GM21423 (cell line): ENCODE measurements around the gene BCAP31.
"Not testable (repeated sequence)": the region's sequence is repeated elsewhere in the genome, so short reads cannot be mapped to it uniquely, and the experiment has no call there.

Experiments
- ATAC-seq: cut with Tn5 transposase; IDR thresholded peaks from one replicate; pipeline ENCODE4 v1.9.1; 2021; ENCODE audit warnings: mild to moderate bottlenecking, moderate library complexity; ENCODE audit not compliant: unreplicated experiment

BCAP31 gene

DNA sequence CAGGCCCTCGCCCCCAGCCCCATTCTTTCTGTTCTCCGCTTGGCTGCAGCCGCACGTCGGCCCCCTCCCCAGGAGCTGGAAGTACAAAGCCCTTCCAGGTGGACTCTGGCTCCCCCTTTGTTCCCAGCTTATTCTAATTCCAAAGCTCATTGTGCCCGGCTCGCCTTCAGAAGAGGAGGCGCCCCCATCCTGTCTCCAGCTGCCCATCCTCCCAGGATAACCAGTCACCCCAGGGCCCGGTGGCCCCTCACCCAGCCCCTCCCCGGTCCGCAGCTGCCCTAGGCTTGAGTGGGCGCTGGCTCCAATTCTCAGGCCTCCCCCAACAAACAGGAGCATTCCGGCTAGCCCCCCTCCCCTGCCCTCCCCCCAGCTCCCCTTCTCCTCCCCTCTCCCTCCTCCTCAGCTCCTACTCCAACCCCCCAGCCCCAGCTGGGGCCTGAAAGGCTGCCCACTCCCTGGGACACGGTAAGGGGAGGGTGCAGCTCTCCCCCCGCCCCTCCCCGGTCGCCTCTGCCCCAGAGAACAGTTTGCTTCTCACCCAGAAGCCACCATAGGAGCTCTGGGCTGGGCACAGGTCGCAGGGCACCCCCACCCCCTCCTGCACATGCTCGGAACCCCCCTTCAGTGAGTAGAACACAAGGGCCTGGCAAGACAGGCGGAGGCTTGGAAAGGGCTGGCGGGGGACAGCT lies 39.6 kb downstream of the BCAP31 start:
- no peak for ATAC-seq

DNA sequence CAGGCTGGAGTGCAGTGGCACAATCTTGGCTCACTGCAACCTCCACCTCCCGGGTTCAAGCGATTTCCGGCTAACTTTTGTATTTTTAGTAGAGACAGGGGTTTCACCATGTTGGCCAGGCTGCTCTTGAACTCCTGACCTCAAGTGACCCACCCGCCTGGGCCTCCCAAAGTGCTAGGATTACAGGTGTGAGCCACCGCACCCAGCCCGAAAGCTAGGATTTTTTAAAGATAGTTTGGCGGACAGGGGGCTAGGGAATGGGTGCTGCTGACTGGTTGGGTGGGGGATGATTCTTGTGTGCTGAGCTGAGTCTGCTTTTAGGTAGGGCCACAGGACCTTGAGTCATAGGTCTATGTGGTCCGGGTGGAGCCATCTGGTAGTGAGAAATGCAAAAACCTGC lies 40.7 kb downstream of the BCAP31 start:
- not testable (repeated sequence) for ATAC-seq

DNA sequence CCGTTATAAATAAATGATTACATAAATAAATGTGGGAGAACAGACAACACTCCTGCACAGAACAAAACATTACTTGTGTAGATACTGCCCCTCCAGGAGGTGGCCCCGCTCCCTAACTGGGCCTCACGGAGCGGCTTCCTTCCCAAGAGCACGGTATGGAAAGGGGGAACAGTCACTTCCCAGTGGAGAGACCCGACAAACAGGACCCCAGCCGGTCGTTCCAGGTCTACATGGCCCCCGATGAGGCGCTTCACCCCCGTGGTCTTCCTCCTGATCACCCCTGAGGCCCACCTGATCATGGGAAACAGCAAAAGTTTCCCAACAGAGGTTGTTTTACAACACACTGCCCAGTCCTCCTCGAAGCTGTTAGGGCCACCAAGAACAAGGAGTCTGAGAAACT lies 43.0 kb downstream of the BCAP31 start:
- ATAC-seq = no peak

DNA sequence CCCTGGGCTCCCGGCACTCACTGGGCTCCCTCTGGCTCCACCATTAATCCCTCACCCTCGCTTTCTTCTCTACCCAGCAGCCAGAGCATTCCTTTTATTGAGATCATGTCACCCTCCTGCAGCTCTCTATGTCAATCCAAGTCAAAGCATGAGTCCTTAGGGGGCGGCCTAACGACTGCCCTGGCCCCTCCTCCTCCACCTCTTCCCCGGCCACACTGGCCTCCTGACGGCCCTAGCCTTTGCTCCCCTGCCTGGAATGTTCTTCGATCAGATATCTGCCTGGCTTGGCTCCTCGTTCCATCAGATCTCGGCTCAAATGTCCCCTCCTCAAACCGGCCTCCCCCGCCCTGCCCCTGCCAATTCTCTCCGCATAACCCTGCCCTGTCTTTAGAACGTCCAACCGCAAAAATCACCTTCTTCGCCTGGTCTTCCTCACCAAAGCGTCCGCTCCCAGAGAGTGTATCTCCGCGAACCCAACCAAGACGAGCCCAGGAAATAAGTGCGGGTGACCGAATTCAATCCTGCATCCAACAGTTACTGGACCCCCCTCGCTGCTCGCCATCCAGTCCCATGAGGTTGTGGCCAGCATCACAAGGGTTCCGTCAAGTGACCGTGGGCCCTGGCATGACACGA lies 49.9 kb downstream of the BCAP31 start:
- no peak for ATAC-seq

DNA sequence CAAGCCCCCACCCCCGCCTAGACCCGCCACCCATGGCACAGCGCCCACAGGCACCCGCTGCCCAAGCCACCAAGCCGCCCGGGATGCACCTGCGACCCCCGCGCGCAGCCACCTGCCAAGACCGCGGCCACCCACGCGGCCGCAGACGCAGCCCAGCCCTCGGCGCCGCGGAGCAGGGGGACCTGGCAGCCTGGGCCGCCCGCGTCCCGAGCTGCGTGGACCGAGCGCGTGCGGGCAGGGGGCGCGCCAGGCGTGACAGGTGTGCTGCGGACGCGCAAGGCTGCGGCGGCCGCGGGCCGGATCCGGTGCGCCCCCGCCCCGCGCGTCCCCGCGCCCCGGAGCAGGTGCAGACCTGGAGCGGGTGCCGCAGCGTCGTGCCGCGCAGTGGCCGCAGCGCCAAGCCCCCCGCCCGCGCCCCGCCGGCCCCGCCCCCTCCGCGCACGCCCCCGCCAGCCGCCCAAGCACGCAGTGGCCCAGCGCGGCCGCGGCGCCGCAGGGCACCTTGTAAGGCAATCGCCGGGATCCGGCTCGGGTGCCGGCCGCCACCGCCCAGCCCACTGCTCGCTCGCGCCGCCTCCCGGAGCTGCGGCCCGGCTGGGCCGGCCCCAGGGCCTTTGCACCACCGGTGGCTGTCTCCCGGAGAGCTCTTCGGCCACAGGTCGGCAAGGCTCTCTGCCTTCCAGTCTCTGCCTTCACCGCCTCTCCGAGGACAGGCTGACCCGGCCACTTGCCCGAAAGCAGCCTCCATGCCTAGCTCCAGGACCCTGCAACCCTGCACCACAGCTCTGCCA lies 50.6 kb downstream of the BCAP31 start, which contains the start of gene PNCK:
Gene PNCK (minus strand): TSS at position 386 of the 791 bp plus-strand sequence. CDS start 737 bp downstream, outside the sequence.
- no peak for ATAC-seq

DNA sequence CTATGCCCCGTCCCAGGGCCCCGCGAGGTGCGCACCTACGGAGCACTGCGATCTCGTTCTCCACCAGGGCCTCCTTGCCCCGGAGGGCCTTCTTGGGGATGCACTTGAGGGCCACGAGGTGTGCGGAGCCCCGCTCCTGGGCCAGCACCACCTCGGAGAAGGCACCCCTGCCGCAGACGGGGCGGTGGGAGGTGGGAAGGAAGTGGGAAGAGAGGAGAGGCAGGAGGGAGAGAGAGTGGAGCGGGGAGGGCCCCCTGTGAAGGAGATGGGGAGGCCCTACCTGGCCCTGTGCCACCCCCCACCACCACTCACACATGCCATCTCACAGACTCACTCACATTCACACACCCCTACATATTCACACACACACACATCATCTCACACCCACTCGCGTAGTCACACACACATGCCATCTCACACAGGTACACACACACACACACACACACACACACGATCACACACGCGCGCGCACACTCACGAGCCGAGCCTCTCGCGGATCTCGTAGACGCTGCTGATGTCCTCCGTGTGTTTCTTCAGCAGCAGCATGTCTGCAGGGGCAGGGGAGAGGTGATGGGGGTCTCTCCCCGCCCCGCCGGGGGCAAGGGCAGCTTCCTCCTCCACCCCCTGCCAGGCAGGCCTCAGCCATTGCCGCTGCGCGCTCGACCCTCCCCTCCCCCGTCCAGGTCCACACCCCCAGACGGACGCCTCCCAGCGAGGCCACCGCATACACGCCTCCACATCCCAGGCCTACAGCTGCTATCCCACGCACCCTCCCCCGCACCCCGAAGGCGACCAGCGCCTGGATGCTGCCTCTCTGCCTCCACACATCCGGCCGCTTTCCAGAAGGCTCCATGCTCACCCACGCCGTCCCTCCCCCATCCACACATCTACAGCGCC lies 51.4 kb downstream of the BCAP31 start:
- ATAC-seq = no peak

DNA sequence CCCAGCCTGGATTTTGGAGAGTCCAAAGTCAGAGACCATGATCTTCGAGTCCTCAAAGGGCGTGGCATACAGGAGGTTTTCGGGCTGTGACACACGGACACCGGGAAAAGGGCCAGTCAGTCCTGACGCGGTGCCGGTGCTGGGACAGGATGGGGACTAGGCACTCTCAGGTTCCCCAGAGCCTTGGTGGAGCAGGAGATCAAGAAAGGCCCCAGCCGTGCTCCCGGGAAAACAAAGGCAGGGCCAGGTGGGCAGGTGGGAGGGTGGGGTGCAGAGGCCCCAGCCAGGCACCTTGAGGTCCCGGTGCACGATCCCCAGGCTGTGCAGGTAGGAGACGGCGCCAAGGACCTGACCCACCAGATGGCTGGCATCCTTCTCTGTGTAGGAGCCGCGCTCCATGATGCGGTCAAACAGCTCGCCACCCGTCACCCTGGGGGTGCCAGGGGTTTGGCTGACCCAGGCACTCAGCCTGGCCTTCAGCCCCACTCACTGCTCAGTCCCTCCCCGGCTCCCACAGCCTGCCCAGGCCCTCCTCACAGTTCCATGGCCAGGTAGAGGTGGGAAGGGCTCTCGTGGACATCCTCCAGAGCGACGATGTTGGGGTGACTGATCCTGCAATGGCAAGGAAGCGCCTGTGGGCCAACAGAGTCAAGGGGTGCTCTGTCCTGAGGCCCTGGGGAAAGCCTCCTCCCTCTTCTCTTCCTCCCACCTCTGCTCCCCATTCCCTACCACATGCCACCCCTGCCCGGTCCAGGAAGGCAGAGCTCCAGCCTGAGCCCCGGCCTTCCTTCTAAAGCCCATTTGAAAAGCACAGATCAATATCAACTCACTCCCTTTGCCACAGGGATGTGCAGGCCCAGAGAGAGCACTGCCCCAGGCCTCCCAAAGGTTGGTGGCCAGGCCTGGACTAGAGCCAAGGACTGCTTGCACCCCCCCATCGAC lies 52.3 kb downstream of the BCAP31 start:
- ATAC-seq = no peak

DNA sequence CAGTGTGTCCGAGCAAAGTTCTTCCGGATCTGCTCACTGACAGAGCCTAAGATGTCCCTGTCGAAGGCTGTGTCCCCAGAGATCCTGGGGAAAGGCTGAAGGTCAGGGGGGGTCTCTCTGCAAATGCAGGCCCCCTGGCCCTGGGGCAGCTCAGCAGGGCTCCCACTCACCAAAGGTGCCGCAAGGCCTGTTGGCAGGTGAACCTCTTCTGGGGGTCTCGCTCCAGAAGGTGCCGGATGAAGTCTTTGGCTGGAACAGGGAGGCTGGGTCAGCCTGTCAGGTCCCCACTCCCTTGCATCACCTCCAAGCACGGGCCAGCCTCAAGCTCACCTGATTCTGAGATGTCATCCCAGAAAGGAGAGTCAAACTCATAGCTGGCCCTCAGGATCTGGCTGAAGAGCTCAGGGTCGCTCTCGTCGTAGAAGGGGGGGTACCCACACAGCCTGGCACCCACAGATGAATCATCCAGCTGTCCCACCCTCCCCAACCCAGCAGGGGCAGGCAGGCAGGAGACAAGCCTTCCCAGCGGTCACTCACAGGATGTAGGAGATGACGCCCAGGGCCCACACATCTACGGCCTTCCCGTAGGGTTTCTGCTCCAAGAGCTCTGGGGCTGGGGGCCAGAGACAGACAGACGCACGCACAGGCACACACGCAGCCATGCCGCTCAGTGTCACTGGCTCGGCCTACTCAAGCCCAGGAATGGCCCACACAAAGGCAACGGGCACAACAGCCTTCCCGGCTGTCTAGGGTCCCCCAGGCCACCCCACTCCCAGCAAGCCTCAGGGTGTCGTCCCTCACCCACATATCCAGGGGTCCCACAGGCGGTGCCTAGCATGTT lies 53.2 kb downstream of the BCAP31 start:
- no peak for ATAC-seq

DNA sequence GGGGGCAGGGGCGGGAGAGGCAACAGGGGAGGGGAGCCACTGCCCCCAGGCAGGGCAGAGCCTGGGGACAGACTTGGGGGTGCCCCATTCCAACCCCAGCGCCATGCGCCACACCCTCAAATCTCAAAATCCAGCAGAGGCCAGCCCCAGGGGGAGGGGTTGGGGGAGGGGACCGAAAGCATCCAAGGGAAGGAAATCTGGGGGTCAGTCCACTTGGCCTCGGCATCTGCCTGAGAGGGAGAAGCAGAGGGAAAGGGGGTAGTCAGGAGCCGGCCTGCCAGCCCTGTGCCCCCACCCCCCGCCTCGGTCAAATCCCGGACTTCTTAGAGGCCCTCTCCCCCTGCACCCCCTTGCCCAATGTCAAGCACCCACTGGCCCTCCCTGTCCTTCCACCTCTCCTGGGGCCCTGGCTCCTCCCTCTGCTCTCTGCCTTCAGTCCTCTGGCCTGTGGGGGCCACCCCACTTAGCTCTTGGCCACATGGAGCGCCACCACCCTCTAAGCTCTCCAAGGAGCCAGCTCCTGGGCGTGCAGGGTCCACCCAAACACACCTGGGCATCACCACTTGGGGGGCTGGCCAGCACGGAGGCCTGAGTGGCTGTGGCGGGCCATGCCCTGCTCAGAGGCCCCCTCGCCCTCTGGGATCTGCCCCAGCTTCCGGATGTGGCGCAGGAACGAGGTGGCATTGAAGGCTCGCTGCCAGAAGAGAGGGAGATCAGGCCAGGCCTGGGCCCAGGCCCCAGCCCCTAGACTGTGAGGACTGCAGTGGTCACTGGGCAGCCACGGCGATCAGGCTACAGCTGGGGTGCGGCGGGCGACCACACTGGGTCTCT lies 54.1 kb downstream of the BCAP31 start:
- no peak for ATAC-seq

DNA sequence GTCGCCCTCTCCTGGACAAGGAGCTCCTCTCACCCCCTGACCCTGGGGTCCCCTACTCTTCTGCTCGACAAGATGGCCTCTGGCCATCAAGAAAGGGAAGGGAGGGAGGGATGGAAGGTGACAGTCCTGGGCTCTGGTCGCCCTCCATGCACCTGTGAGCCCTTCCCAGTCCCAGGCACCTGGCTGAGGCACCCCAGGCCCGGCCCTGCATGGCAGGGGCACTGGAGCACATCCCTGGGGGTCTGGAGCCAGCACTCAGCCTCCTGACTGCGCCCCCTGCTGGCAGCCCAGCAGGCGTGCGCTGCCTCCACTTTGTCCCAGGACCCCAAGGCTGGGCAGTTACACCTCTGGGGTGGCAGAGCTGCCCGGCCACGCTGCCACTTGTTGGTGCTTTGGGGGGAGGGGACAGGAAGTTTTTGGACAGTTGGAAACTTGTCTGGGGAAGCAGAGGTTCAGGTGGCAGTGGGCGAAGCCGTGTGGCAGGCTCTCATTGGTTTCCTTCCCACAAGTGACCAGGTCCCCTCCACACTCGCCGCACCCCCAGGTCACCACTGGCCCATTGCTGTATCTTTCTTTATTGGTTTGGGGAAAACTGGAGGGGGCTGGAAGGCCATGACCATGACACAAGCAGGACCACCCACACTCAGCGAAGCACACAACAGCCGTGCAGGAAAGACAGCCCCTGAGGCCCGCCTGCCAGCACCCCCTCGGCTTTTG lies 54.9 kb downstream of the BCAP31 start:
- no peak for ATAC-seq

DNA sequence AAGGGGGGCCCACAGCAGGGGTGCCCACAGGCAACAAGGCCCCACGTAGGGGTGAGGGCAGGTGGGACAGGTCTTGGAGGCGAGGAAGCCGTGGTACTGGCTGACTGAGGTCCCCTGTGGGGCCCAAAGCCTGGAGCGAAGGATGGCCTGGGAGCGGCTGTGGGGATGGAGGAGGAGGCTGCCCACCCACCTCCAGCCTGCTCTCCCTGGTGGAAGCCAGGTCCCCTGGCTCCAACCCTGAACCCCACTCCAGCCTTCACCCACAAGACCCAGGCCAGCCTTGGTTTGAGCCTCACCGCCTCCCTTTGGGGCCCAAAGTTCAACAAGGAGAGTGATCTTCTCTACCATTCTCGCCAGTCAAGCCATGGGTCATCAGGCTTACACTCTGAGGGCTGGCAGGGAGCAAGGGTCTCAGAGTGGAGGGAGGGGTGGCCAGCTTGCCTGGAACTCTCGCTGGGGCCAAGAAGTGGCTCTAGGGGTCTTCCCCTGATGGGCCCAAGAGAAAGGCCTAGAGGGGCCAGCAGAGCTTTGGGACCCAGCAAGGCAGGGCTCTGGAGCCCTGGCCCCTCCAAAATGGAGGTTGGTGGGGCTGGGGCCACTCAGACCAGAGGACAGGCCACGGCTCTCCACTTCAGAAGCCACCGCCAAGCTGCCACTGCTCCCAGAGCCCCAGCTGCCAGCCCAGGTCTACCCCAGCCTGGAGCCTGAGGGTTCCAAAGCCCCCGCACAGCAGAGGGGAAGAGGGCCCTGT lies 55.6 kb downstream of the BCAP31 start:
- ATAC-seq = no peak

DNA sequence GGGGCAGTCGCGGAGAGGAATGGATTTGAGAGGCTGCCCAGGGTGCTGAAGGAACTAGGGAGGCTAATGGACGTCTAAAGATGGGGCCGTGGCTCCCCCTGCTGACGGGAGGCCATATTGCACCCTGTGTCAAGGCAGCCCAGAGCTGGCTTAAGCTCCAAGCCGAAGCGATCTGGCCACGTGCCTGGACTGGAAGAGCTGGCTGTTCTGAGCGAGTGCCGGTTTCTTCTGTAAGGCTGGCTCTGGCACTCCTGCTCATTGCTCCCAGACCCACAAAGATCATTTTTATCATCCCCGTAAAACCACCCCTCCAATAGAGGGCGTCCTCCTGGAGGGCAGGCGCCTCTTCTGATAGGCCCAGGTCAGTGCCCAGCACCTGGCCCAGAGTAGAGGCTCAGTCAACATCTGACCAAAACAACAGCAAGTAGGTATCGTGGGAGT lies 56.2 kb downstream of the BCAP31 start:
- ATAC-seq = no peak

DNA sequence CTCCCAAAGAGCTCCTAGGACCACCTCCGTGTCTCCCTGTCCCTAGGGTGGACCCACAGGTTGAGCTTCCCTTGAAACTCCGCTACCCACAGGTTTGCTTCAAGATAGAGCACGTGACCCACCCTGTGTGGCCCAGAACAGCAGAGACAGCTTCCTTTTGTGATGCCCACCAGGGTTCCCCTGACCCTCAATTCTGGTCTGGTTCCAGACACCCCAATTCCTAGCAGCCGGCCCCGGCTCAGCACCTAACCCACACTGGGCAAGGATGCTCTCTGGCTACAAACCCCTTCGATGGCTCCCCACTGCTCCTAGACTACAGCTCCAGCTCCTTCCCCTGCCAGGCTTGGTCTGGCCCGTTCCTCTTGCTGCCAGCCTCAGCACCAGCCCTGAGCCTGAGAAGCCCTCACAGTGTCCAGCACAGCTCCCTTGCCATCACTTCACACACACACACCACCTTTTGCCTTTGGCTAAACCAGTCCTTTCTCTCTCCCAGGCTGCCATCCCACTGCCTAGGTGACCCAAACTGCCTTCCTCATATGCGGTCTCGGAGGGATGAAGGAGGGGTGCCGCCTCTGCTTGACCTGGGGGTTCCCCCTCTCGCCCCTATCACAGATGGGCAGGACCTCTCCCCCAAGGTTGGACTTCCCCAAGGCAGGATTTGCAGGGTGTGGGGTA lies 56.8 kb downstream of the BCAP31 start:
- no peak for ATAC-seq

DNA sequence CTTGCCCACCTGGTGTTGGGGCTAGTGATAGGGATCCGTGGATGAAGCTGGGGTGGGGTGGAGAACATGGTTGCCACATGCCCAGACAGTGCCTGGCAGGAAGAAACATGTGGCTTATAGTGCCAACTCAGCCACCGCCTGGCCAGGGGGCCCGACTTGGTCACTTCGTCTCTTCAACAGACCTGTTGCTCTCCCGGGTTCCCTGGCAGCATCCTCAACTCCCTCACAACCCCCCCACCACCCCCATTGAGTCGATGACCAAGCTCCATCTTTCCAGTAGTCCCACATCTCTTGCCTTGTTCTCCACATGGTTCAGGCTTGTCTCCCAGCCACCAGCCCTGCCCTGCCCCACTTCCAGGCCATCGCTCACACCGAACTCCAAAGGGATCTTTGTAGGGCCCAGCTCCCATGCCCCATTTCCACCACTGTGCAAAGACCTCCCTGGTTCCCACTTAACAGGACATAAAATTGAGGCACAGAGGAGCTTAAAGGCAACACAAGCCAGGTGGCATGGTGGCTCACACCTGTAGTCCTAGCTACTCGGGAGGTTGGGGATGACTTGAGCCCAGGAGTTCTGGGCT lies 58.4 kb downstream of the BCAP31 start:
- no peak for ATAC-seq

DNA sequence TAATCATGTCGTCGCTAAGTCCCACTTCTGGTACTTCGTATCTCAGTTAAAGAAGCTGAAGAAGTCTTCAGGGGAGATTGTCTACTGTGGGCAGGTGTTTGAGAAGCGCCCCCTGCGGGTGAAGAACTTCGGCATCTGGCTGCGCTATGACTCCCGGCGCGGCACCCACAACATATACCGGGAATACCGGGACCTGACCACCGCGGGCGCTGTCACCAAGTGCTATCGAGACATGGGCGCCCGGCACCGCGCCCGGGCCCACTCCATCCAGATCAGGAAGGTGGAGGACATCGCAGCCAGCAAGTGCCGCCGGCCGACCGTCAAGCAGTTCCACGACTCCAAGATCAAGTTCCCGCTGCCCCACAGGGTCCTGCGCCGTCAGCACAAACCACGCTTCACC lies 61.9 kb downstream of the BCAP31 start:
- ATAC-seq = no peak

DNA sequence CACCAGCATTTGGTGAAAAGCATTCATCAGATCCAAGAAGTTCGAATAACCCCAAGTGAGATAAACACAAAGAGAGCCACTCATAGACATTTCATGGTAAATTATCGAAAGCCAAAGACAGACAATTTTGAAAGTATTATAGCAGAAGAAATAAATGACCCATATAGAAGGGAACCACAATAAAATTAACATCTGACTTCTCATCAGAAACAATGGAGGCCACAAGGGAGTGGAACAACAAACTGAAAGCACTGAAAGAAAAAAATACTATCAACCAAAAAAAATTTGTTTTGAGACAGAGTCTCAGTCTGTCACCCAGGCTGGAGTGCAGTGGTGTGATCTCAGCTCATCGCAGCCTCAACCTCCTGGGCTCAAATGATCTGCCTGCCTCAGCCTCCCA lies 64.9 kb downstream of the BCAP31 start:
- ATAC-seq = no peak
